ENCODE measurements around the gene STXBP6. TPM values are rescaled to one million over a fixed set of nuclear protein-coding genes. Genes with fewer than 3 reads are reported as not detected.

Gene STXBP6
- 1 to 10 TPM; 7.3 to 8.7 (median 8.2) TPM for polyA plus RNA-seq (ENCODE audit: insufficient read length in 4 of 4)

DNA sequence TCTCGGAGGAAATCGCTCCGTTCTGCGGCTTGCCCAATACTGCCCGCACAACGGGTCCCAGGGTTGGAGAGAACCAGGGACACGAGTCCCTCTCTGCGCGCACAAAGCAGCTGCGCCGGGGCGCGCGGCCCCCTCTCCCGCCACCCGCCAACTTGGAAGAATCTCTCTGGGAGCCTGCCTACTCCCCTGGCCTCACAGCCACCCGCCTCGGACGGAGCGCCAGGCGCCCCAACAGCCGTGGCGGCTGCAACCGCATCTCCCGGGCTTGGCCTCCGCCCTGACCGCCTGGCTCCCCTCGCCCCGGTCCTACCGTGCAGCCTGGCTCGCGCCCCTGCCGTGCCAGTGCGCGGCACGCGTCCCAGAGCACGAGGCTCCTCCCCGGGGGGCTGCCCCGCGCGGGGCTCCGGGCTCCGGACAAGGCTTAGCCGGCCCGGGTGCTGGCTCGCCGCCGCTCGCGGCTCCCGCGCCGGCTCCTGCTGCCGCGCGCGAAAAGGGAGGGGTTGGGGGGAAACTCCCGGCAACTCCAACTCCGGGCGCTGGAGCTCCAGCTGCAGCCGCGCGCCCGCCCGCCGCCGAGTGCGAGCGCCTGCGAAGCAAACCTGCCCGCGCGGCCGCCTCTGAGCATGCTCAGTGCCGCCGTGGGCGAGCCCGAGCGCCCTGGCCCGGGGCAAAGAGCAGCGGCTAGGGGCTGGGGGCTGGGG is at the start of gene STXBP6:
STXBP6 (minus strand) TSS at position 580 of the 701 bp plus-strand sequence. CDS start 75,329 bp downstream, outside the sequence.
- peak in 2 of 4 donors; percentile 52 to 60 for DNase-seq (ENCODE audit: low read depth in 4 of 4, low spot score in 3 of 4)

DNA sequence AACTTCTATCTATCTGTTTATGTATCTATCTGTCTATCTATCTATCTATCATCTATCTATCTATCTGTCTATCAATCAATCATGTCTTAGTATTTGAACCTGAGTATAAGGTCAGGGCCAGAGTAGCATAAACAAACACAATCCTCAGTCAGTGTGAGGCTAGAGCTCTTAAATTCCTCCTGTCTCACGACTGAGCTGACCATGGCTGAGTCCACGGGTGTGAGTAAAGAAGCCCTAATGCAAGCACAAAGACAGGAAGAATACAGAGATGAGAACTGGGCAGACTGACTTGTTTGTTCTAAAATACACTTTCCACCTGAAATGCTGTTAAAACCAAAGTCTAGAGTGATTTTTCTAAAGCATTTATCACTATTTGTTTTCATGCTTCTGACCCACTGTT is 47.2 kb upstream of the STXBP6 start:
- DNase-seq (ENCODE audit: low read depth in 4 of 4, low spot score in 3 of 4) = no peak

DNA sequence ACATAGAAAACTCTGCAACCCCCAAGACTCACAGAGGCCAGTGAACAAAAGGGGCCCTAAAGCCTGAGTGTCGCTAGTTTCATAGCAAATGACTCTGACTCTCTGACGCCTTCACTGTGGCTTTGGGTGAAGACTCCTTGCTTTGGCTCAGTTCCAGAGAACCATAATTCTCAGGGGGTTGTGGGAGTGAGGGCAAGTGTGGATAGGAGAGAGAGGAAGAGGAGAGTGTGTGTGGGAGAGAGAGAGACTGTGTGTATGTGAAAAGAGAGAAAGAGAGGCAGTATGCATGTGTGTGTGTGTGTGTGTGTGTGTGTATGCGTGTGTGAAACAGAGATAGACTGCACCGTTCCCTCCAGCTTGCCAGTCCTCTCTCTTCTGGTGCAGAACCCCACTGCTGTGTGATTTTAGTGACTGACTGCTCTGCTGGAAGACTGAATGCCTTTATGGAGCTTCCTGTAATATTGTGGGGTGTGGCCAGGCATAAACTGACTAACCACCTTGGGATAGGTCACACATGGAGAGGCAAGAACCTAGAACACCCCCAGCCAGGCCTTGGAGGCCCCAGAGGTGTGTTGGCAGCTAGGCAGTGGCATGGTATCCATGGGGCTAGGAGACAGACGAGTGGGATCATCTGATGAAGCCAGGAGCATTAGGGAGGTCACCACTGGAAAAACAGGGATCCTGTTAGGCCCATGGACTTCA is 45.9 kb upstream of the STXBP6 start:
- no peak for DNase-seq (ENCODE audit: low read depth in 4 of 4, low spot score in 3 of 4)

DNA sequence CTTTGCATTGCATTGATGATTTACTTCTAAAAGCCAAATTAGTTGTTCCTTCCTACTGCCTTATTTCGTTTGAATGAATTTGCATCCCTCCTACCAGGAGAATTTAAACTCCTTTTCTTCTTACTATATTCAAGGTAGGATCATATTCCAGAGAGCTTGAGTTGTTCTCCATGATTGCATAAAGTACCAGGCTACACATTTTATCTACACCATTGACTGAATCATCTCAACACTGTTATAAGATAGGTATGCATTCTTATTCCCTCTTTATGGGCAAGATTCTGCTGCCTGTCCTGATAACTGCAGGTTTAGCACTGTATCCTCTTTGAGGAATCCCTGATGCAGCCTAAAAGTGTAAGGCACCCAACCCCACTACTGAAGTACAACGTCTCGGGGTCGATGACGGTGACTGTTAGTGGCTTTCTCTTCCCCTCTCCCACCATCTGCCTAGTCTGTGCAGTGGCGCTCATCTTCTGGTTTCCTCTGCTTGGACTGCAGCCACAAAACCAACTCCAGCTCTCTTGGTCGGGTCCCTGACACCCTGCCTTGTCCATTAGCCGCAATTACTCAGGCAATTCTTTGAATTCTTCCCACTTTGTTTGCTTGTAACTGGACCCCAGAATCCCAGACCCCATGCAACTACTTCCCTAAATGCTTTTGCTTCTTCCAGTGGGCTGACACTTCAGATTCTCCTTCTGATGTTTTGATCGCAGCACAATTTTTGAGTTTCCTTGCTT is 44.4 kb upstream of the STXBP6 start:
- no peak for DNase-seq (ENCODE audit: low read depth in 4 of 4, low spot score in 3 of 4)

DNA sequence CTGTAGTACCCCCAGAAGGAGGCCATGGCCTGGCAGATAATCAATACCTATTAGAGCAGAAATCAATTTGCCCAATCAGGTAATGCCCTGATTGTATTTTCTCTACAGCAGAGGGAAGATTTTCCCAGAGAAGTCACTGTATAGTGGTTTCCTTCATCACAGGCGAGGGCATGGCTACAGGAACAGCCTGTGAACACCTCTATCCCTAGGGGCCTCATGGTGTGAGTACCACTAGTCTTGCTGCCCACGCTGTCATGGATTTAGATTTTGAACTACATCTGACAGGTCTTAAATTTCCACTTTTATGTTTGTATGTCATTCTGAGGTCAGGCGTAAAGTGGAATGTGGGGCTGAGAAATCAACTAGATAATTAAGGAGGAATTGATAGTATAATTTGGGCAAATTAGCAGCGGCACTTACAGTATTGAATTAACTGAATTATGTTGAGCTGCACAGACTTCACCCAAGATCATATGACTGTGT is 42.4 kb upstream of the STXBP6 start:
- no peak for DNase-seq (ENCODE audit: low read depth in 4 of 4, low spot score in 3 of 4)

DNA sequence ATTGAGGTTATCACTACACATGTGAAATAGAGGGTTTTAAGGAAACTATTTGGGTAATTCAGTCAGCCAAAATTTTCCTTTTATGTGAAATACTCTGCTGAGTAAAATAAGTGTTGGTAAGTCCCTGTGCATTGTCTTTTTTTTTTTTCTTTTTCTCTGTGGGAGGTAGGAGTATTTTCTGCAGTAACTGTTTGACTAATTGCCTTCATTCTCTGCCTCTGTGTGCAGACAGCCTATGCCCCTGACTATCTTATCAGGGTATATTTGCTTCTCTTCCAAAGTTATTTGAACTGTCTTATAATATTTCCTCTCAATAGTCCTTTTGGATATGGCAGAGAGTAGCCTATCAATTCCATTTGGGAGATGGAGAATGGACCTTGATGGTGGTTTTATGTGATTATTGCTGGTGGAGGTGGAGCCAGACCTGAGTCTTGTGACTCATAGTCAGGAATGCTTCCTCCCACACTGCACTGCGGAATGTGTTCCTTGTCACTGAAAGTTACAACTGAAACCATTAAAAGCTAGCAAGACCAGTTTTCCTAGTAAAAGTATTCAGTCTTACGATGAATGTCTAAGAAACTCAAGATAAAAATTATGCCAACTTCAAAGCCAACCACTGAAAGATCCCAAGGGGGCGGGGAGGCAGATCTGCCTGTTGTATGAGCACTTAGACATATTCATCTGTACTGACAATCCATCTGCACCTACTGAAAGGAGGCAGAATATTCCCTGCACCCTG is 40.9 kb upstream of the STXBP6 start:
- DNase-seq (ENCODE audit: low read depth in 4 of 4, low spot score in 3 of 4) = peak in 2 of 4 donors; percentile 22 to 26

DNA sequence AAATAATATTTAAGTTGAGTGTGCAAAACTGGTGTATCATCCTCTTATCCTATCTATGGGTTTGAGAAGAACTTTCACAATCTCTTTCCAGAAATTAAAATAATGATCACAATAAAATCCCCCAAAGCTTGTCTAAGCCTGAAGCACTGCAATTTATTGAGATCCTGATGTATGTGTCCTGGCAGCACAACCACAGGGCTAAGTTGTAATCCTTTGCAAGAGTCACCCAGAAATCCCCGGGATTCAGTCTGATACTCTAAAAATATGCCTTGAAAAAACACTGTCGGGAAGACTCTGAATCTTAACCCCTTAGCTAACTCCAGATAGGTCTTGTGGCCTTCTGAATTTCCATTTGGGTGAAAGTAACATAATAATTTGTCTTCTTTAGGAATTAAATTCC is 40.3 kb upstream of the STXBP6 start:
- no peak for DNase-seq (ENCODE audit: low read depth in 4 of 4, low spot score in 3 of 4)

DNA sequence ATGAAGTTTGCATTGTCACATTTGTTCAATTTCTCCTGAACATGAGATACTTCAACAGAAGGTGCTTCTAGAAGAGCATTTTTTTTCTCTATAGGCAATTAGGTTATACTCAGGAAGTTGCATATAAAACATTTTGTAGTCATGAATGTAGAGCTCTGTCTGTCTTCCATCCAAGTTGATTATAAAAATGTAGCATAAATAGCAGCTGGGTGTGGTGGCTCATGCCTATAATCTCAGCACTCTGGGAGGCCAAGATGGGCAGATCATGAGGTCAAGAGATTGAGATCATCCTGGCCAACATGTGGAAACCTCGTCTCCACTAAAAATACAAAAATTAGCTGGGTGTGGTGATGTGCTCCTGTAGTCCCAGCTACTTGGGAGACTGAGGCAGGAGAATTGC is 39.5 kb upstream of the STXBP6 start:
- no peak for DNase-seq (ENCODE audit: low read depth in 4 of 4, low spot score in 3 of 4)

DNA sequence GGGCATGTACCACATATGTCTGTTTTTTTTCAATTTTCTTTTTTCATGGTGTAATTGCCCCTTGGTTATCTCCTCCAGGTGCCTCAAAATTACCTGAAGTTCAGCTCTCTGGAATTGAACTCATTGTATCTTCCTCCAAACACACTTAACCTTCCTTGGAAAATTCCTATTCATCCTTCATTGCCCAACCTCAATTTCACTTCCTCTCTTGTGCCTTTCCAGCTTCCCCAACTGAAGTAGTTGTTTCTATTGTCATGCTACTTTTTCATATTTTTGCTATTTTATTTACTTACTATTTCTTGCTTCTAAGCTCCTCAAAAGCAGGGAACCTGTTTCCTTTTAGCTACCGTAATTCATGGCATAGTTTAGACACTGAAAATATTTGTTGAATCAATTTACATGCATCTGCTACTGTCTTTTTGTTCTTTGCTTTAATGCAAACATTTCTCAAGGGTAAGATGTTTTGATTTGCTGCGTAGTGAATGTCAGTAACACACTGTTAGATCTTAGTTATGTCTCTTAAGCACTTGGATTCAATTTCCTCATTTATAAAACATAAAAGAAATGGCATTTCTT is 37.0 kb upstream of the STXBP6 start:
- DNase-seq (ENCODE audit: low read depth in 4 of 4, low spot score in 3 of 4) = no peak

DNA sequence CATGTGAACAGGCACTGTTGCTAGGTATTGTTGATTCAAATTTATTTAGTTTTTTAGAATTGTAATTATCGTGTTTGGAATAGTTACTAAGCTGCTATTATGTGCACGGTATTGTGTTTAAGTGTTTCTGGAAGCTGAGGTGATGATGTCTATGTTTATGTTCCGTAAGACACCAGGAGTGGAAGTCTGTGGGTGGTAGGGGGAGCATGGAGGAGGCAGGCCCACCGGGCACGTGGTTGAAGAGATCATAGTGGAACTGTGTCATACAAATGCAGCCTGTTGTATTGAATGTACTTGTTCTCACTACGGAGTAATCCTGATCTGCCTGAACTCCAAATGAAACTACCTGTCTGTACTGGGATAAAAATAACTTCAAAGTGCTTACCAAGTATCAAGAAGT is 36.1 kb upstream of the STXBP6 start:
- no peak for DNase-seq (ENCODE audit: low read depth in 4 of 4, low spot score in 3 of 4)

DNA sequence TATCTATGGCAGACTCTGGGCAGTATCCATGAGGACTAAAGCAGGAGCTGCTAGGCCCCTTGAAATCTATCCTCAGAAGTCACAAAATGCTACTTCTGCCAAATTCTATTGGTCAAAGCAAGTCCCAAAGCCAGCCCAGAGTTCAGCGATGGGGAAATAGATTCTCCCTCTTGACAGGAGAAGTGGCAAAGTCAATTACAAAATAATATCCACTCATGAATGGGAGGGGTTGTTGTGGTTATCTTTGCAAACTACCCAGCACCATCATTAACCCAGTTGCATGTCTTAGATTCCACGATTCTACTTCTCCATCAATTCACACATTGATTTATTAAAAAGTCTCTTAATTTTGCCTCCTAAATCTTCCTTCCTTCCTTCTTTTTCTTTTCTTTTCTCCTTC is 30.7 kb upstream of the STXBP6 start:
- no peak for DNase-seq (ENCODE audit: low read depth in 4 of 4, low spot score in 3 of 4)

DNA sequence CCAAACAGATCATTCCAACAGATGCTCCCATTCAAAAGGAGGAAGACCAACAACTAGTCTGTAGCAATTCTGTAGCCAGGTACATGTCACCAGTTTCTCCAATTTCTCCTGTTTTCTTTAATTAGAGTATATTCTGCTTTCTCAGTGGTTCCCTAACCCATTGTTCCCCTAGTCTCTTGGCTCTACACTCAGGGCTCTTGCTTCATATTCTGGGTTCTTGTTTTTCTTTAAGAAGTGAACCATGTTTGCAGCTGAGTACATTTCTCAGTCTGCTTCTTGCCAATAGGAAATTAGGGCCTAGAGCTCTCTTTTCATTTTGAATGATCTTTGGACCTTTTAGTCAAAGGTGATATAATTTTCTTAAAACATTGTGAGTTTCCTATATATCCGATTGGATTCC is 29.4 kb upstream of the STXBP6 start:
- DNase-seq (ENCODE audit: low read depth in 4 of 4, low spot score in 3 of 4) = no peak

DNA sequence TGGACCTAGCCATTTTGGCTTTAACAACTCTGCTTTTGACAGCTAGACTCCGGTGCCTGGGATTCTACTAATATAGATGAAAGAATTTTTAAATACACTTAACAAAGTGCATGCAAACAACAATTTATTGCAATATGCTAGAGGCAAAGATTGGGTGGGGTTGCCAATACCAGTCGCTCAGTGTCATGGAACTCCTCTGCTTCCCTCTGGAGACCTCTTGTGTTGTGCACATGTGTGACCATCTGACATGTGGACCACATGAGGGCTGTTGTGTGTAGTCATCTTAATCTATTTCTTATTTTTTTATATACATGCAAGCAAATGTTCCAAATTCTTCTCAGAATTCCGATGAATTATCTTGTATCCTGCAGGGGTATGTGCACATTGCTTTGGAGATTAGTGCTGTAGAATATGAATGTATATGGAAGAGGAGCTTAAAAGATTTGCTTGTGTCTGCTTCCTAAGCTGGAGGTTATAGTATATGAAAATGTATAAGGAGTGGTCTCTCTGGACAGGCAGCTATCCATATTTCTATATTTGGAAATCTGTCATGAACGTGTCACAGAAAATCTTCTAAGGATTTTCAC is 24.2 kb upstream of the STXBP6 start:
- no peak for DNase-seq (ENCODE audit: low read depth in 4 of 4, low spot score in 3 of 4)

DNA sequence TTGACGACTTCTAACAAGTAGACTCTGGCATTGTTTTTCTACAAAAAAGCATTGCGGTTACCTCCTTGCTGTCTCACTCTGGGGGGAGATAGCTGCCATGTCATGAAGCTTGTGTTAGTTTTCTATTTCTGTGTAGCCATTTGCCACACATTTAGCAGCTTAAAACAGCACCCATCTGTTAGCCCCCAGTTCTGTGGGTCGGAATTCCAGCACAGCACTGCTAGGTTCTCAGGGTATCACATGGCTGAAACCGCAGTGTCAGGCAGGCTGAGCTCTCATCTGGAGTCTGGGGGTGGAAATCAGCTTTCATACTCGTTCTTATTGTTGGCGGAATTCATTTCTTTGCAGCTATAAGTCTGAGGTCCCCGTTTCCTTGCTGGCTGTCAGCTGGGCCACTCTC is 19.9 kb upstream of the STXBP6 start:
- no peak for DNase-seq (ENCODE audit: low read depth in 4 of 4, low spot score in 3 of 4)

DNA sequence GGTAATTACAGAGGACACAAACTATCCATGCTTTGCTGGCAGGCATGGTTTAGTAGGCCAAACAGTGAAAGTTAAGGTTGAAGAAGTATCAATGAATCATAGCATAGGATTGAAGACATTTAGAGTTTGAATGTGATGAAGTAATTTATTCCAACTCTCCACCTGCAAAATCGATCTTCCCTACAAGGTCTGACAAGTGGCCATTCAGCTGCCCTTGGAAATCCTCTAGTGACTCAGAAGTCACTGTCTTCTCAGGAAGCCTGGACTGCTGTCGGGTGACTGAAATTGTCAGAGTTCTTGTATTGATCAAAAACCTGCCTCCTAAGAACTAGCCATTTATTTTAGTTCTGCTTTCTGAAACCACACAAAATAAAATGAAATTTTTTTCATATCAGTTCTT is 17.7 kb upstream of the STXBP6 start:
- no peak for DNase-seq (ENCODE audit: low read depth in 4 of 4, low spot score in 3 of 4)

DNA sequence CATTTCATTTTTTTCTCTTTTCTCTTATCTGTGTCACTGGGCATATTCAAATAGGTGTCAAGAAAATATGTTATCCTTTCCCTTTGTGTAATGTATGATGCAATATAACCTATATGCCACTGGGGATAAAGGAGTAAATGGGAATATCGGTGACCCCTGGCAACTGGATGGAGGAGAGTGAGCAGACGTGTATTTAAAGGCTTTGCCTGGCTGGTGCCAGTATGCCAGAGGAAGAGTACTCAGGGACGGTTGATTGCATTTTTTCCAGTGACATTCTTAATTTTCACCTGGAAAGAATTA is 12.0 kb upstream of the STXBP6 start:
- DNase-seq (ENCODE audit: low read depth in 4 of 4, low spot score in 3 of 4) = no peak

DNA sequence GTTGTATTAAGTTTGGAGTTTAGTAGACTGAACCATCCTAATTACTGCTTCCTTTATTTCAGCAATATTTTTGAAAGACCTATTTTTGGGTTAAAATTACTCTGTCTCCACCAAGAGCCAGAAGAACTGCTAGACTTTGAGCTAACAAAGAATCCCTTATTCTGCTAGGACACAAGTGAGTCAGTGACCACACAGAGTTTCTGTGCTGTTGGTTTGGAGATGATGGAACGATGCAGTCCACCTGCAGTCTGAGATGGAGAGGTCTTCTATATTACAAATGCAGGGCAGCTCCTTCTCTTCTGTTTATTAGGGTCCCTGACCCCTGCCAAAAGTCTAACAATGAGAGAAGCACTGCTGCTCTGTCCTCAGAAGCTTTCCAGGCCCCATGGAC is 6.7 kb upstream of the STXBP6 start:
- no peak for DNase-seq (ENCODE audit: low read depth in 4 of 4, low spot score in 3 of 4)

DNA sequence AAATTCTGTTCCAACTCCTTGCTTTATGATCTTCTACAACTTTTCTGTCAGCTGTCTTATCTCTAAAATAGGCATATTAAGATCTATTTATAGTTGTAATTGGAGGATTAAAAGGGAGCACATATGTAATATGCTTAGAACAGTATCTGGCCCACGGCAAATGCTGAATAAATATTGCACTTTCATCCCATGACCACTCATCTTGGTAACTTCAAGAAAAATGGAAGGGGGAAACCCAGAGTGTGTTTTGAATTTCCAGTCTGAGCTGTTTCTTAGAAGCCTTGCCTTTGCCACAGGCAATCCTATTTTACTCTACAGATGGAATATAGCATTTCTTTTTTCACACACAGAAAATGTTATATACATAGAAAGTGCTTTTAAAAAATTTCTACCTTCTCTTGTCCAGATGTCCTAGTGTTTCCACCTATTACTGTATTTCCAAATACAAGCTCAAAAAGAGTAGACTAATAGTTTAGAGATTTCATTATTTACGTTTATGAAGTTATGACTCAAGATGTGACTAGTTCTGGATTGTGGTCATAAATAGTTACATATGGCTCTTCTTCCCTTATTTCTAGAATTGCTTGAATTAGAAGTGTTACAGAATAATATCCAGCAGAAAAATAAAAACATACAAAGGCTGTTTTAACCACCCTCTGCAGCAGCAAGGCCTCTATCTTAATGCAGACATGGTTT is 6.2 kb upstream of the STXBP6 start:
- DNase-seq (ENCODE audit: low read depth in 4 of 4, low spot score in 3 of 4) = no peak

DNA sequence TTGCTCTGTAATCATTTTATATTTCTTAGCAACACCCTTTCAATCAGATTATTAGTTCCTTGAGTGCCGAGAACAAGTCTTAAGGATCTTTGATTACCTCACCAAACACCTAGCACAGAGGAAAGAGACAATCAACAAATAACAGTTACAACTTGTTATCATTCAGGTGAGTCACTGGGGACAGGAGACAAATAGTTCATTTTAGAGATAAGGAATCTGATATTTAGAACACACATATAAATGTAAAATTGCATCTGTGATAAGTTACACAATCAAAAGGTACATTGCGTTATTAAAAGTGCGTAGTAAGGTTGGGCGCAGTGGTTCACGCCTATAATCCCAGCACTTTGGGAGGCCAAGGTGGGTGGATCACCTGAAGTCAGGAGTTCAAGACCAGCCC is 5.1 kb upstream of the STXBP6 start:
- no peak for DNase-seq (ENCODE audit: low read depth in 4 of 4, low spot score in 3 of 4)

DNA sequence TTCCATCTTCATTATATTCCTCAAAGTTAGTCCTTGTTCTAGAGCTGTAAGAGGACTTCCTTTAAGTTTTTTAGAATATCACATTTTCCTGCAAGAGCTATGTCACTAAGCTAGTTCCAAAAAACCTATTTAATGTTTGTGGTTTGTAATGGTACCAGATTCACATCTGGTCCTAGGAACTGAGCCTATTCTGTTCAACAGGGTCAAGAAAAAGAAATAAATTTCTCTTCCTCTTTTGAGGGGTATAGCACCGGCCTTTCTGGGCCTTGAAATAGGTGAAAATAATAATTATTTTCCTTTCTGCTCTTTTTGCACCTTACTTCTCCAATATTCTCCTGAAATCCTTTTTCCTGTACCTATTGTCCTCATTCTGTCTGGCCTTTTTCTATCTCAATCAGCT is 3.6 kb upstream of the STXBP6 start:
- no peak for DNase-seq (ENCODE audit: low read depth in 4 of 4, low spot score in 3 of 4)

Data from right renal pelvis (tissue), 4 donors.